Measurements from ENCODE around the gene RABGAP1L. TPM values are rescaled to one million over a fixed set of nuclear protein-coding genes. Genes with fewer than 3 reads are reported as not detected.

Gene RABGAP1L
- total RNA-seq, 1 donor from 2014 or later, result 28.8 TPM

- Mint-ChIP-seq H3K36me3 (ENCODE audit: low read depth) (no peaks in the 10 kb centered on the region), H3K27ac (no peak overlapping the region), H3K27me3 (ENCODE audit: low read depth) (no peaks in the 10 kb centered on the region), H3K4me1 (ENCODE audit: low read depth) (no peaks in the 10 kb centered on the region), H3K9me3 (no peaks in the 10 kb centered on the region), H3K4me3 (ENCODE audit: low read depth) (no peak overlapping the region)
- intact Hi-C loops (cut with micrococcal nuclease), result no loop called here
- DNase-seq (ENCODE audit: low spot score), result no peak
Measured at GRCh38 chr1:174428739-174429138, 269.4 kb downstream of the RABGAP1L start.

- intact Hi-C loops (cut with micrococcal nuclease), result no loop called here
- no peaks in the 10 kb centered on the region for H3K9me3 Mint-ChIP-seq
Measured at GRCh38 chr1:174433451-174433850, 274.1 kb downstream of the RABGAP1L start.

GRCh38 chr1:174445351-174445750 is 286.0 kb downstream of the RABGAP1L start:
- no peak for DNase-seq (ENCODE audit: low spot score)
- Mint-ChIP-seq H3K4me3 (ENCODE audit: low read depth) (no peak overlapping the region), H3K4me1 (ENCODE audit: low read depth) (no peaks in the 10 kb centered on the region), H3K36me3 (ENCODE audit: low read depth) (no peaks in the 10 kb centered on the region), H3K27ac (no peak overlapping the region), H3K27me3 (ENCODE audit: low read depth) (no peaks in the 10 kb centered on the region), H3K9me3 (no peaks in the 10 kb centered on the region)
- intact Hi-C loops (cut with micrococcal nuclease), result no loop called here

More at GRCh38 chr1:174433451-174433850, 274.1 kb downstream of the RABGAP1L start:
- H3K4me1 Mint-ChIP-seq (ENCODE audit: low read depth), result no peaks in the 10 kb centered on the region
- no peak overlapping the region for H3K27ac Mint-ChIP-seq
- no peak for DNase-seq (ENCODE audit: low spot score)
- H3K4me3 Mint-ChIP-seq (ENCODE audit: low read depth), result no peak overlapping the region
- no peaks in the 10 kb centered on the region for H3K36me3 Mint-ChIP-seq (ENCODE audit: low read depth)
- H3K27me3 Mint-ChIP-seq (ENCODE audit: low read depth), result no peaks in the 10 kb centered on the region

- H3K27ac Mint-ChIP-seq, result no peak overlapping the region
- H3K4me3 Mint-ChIP-seq (ENCODE audit: low read depth), result no peak overlapping the region
- DNase-seq (ENCODE audit: low spot score), result no peak
- intact Hi-C loops (cut with micrococcal nuclease), result no loop called here
- no peaks in the 10 kb centered on the region for H3K27me3 Mint-ChIP-seq (ENCODE audit: low read depth)
- no peaks in the 10 kb centered on the region for H3K9me3 Mint-ChIP-seq
- H3K36me3 Mint-ChIP-seq (ENCODE audit: low read depth), result no peaks in the 10 kb centered on the region
- H3K4me1 Mint-ChIP-seq (ENCODE audit: low read depth), result no peaks in the 10 kb centered on the region
Measured at GRCh38 chr1:174445817-174446216, 286.5 kb downstream of the RABGAP1L start.

- Mint-ChIP-seq H3K9me3 (no peaks in the 10 kb centered on the region), H3K27me3 (ENCODE audit: low read depth) (no peaks in the 10 kb centered on the region), H3K36me3 (ENCODE audit: low read depth) (no peaks in the 10 kb centered on the region), H3K4me3 (ENCODE audit: low read depth) (no peak within 1 kb of the TSS), H3K4me1 (ENCODE audit: low read depth) (no peaks in the 10 kb centered on the region), H3K27ac (no peak within 1 kb of the TSS)
- intact Hi-C loops (cut with micrococcal nuclease), result no loop called here
- DNase-seq (ENCODE audit: low spot score), result no peak
Measured at GRCh38 chr1:174447866-174448530, 288.7 kb downstream of the RABGAP1L start, which contains the start of gene GPR52. Gene GPR52, plus strand, starts transcription at chr1:174447964. Its CDS starts 148 bp downstream, at chr1:174448112.

GRCh38 chr1:174448531-174448883 is 289.2 kb downstream of the RABGAP1L start:
- no peak for DNase-seq (ENCODE audit: low spot score)
- Mint-ChIP-seq H3K9me3 (no peaks in the 10 kb centered on the region), H3K4me3 (ENCODE audit: low read depth) (no peak overlapping the region), H3K4me1 (ENCODE audit: low read depth) (no peaks in the 10 kb centered on the region), H3K27me3 (ENCODE audit: low read depth) (no peaks in the 10 kb centered on the region), H3K27ac (no peak overlapping the region), H3K36me3 (ENCODE audit: low read depth) (no peaks in the 10 kb centered on the region)
- intact Hi-C loops (cut with micrococcal nuclease), result no loop called here

GRCh38 chr1:174448974-174449373 is 289.7 kb downstream of the RABGAP1L start:
- no peak for DNase-seq (ENCODE audit: low spot score)
- H3K27ac Mint-ChIP-seq, result no peak overlapping the region
- H3K4me1 Mint-ChIP-seq (ENCODE audit: low read depth), result no peaks in the 10 kb centered on the region
- no peaks in the 10 kb centered on the region for H3K36me3 Mint-ChIP-seq (ENCODE audit: low read depth)
- intact Hi-C loops (cut with micrococcal nuclease), result no loop called here
- no peaks in the 10 kb centered on the region for H3K9me3 Mint-ChIP-seq
- H3K27me3 Mint-ChIP-seq (ENCODE audit: low read depth), result no peaks in the 10 kb centered on the region
- no peak overlapping the region for H3K4me3 Mint-ChIP-seq (ENCODE audit: low read depth)

GRCh38 chr1:174451408-174451807 is 292.1 kb downstream of the RABGAP1L start:
- no peak for DNase-seq (ENCODE audit: low spot score)
- H3K4me3 Mint-ChIP-seq (ENCODE audit: low read depth), result no peak overlapping the region
- no peaks in the 10 kb centered on the region for H3K4me1 Mint-ChIP-seq (ENCODE audit: low read depth)
- no peaks in the 10 kb centered on the region for H3K27me3 Mint-ChIP-seq (ENCODE audit: low read depth)
- no peaks in the 10 kb centered on the region for H3K36me3 Mint-ChIP-seq (ENCODE audit: low read depth)
- intact Hi-C loops (cut with micrococcal nuclease), result no loop called here
- no peak overlapping the region for H3K27ac Mint-ChIP-seq
- no peaks in the 10 kb centered on the region for H3K9me3 Mint-ChIP-seq

GRCh38 chr1:174465855-174466254 is 306.5 kb downstream of the RABGAP1L start:
- Mint-ChIP-seq H3K4me3 (ENCODE audit: low read depth) (no peak overlapping the region), H3K9me3 (no peaks in the 10 kb centered on the region), H3K36me3 (ENCODE audit: low read depth) (no peaks in the 10 kb centered on the region), H3K27ac (no peak overlapping the region), H3K4me1 (ENCODE audit: low read depth) (no peaks in the 10 kb centered on the region), H3K27me3 (ENCODE audit: low read depth) (no peaks in the 10 kb centered on the region)
- no peak for DNase-seq (ENCODE audit: low spot score)
- intact Hi-C loops (cut with micrococcal nuclease), result no loop called here

GRCh38 chr1:174466607-174467006 is 307.3 kb downstream of the RABGAP1L start:
- Mint-ChIP-seq H3K4me1 (ENCODE audit: low read depth) (no peaks in the 10 kb centered on the region), H3K27me3 (ENCODE audit: low read depth) (no peaks in the 10 kb centered on the region), H3K4me3 (ENCODE audit: low read depth) (no peak overlapping the region), H3K36me3 (ENCODE audit: low read depth) (no peaks in the 10 kb centered on the region), H3K27ac (no peak overlapping the region), H3K9me3 (no peaks in the 10 kb centered on the region)
- intact Hi-C loops (cut with micrococcal nuclease), result no loop called here
- DNase-seq (ENCODE audit: low spot score), result no peak

GRCh38 chr1:174469052-174469451 is 309.7 kb downstream of the RABGAP1L start:
- H3K27ac Mint-ChIP-seq, result no peak overlapping the region
- H3K4me1 Mint-ChIP-seq (ENCODE audit: low read depth), result no peaks in the 10 kb centered on the region
- H3K9me3 Mint-ChIP-seq, result no peaks in the 10 kb centered on the region
- intact Hi-C loops (cut with micrococcal nuclease), result no loop called here
- no peaks in the 10 kb centered on the region for H3K36me3 Mint-ChIP-seq (ENCODE audit: low read depth)
- no peak overlapping the region for H3K4me3 Mint-ChIP-seq (ENCODE audit: low read depth)
- no peak for DNase-seq (ENCODE audit: low spot score)
- no peaks in the 10 kb centered on the region for H3K27me3 Mint-ChIP-seq (ENCODE audit: low read depth)

- DNase-seq (ENCODE audit: low spot score), result no peak
- H3K27me3 Mint-ChIP-seq (ENCODE audit: low read depth), result no peaks in the 10 kb centered on the region
- H3K27ac Mint-ChIP-seq, result no peak overlapping the region
- no peaks in the 10 kb centered on the region for H3K9me3 Mint-ChIP-seq
- H3K36me3 Mint-ChIP-seq (ENCODE audit: low read depth), result no peaks in the 10 kb centered on the region
- intact Hi-C loops (cut with micrococcal nuclease), result no loop called here
- H3K4me1 Mint-ChIP-seq (ENCODE audit: low read depth), result no peaks in the 10 kb centered on the region
- no peak overlapping the region for H3K4me3 Mint-ChIP-seq (ENCODE audit: low read depth)
Measured at GRCh38 chr1:174469687-174470086, 310.4 kb downstream of the RABGAP1L start.

GRCh38 chr1:174479281-174479680 is 320.0 kb downstream of the RABGAP1L start:
- intact Hi-C loops (cut with micrococcal nuclease), result no loop called here
- no peak overlapping the region for H3K4me3 Mint-ChIP-seq (ENCODE audit: low read depth)
- no peaks in the 10 kb centered on the region for H3K27me3 Mint-ChIP-seq (ENCODE audit: low read depth)
- H3K9me3 Mint-ChIP-seq, result no peaks in the 10 kb centered on the region
- no peaks in the 10 kb centered on the region for H3K4me1 Mint-ChIP-seq (ENCODE audit: low read depth)
- no peak overlapping the region for H3K27ac Mint-ChIP-seq
- H3K36me3 Mint-ChIP-seq (ENCODE audit: low read depth), result no peaks in the 10 kb centered on the region
- no peak for DNase-seq (ENCODE audit: low spot score)

GRCh38 chr1:174480324-174480723 is 321.0 kb downstream of the RABGAP1L start:
- H3K9me3 Mint-ChIP-seq, result no peaks in the 10 kb centered on the region
- no peak for DNase-seq (ENCODE audit: low spot score)
- no peak overlapping the region for H3K27ac Mint-ChIP-seq
- no peaks in the 10 kb centered on the region for H3K27me3 Mint-ChIP-seq (ENCODE audit: low read depth)
- no peak overlapping the region for H3K4me3 Mint-ChIP-seq (ENCODE audit: low read depth)
- no peaks in the 10 kb centered on the region for H3K4me1 Mint-ChIP-seq (ENCODE audit: low read depth)
- intact Hi-C loops (cut with micrococcal nuclease), result no loop called here
- H3K36me3 Mint-ChIP-seq (ENCODE audit: low read depth), result no peaks in the 10 kb centered on the region

All from activated T-helper 2 cell treated with anti-CD3 and anti-CD28 coated beads, Interferon-gamma antibody, Interleukin-2, Interleukin-4, amounts not matched to agents 10 μg/mL and 5 μg/mL and 100 μg/mL, durations not matched to agents 14 hours and 24 hours and 36 hours (primary cell).